ENCODE measurements around the gene TAF3.
"Not testable (repeated sequence)": the region's sequence is repeated elsewhere in the genome, so short reads cannot be mapped to it uniquely, and the experiment has no call there.

The TAF3 gene

GRCh38 chr10:7818295-7819120 is at the start of gene TAF3:
TAF3 (plus strand) TSS chr10:7818505; CDS start chr10:7818710, 205 bp downstream.
- DNase-seq (ENCODE audit: low spot score) = peak; percentile 93

GRCh38 chr10:7773845-7774801 is 44.2 kb upstream of the TAF3 start:
- no peak for DNase-seq (ENCODE audit: low spot score)

- no peak for DNase-seq (ENCODE audit: low spot score)
Measured at GRCh38 chr10:7776777-7777176, 41.5 kb upstream of the TAF3 start.

GRCh38 chr10:7782194-7782593 is 36.1 kb upstream of the TAF3 start:
- not testable (repeated sequence) for DNase-seq (ENCODE audit: low spot score)

- DNase-seq (ENCODE audit: low spot score) = no peak
Measured at GRCh38 chr10:7786430-7786829, 31.9 kb upstream of the TAF3 start.

- peak; percentile 25 for DNase-seq (ENCODE audit: low spot score)
Measured at GRCh38 chr10:7787150-7787856, 31.0 kb upstream of the TAF3 start.

- DNase-seq (ENCODE audit: low spot score) = peak; percentile 99
Measured at GRCh38 chr10:7787857-7788638, 30.3 kb upstream of the TAF3 start, which contains the start of the genes ATP5F1C and KIN. ATP5F1C (plus strand) TSS chr10:7788177; CDS start chr10:7788208, 31 bp downstream. KIN (minus strand) TSS chr10:7787993; CDS start chr10:7787933, 60 bp downstream.

GRCh38 chr10:7788639-7789286 is 29.5 kb upstream of the TAF3 start:
- no peak for DNase-seq (ENCODE audit: low spot score)

GRCh38 chr10:7789390-7789789 is 28.9 kb upstream of the TAF3 start:
- no peak for DNase-seq (ENCODE audit: low spot score)

GRCh38 chr10:7792541-7792940 is 25.8 kb upstream of the TAF3 start:
- no peak for DNase-seq (ENCODE audit: low spot score)

- no peak for DNase-seq (ENCODE audit: low spot score)
Measured at GRCh38 chr10:7794251-7795026, 23.9 kb upstream of the TAF3 start.

- DNase-seq (ENCODE audit: low spot score) = no peak
Measured at GRCh38 chr10:7795605-7796004, 22.7 kb upstream of the TAF3 start.

GRCh38 chr10:7797582-7797981 is 20.7 kb upstream of the TAF3 start:
- DNase-seq (ENCODE audit: low spot score) = peak; percentile 86

- no peak for DNase-seq (ENCODE audit: low spot score)
Measured at GRCh38 chr10:7802606-7803005, 15.7 kb upstream of the TAF3 start.

- DNase-seq (ENCODE audit: low spot score) = no peak
Measured at GRCh38 chr10:7804216-7804615, 14.1 kb upstream of the TAF3 start.

GRCh38 chr10:7804741-7805140 is 13.6 kb upstream of the TAF3 start:
- DNase-seq (ENCODE audit: low spot score) = no peak

- DNase-seq (ENCODE audit: low spot score) = no peak
Measured at GRCh38 chr10:7808686-7809267, 9.5 kb upstream of the TAF3 start.

- no peak for DNase-seq (ENCODE audit: low spot score)
Measured at GRCh38 chr10:7810443-7810842, 7.9 kb upstream of the TAF3 start.

GRCh38 chr10:7811000-7811399 is 7.3 kb upstream of the TAF3 start:
- DNase-seq (ENCODE audit: low spot score) = no peak
